Left cardiac atrium (tissue), 4 donors: ENCODE results near the gene CHST1. TPM values are rescaled to one million over a fixed set of nuclear protein-coding genes. Genes with fewer than 3 reads are reported as not detected.

Experiments used
- ATAC-seq, 2 donors: fragments of 200-7000 bp; cut with Tn5 transposase; one replicate each; pipeline ENCODE4 v1.9.1; 2020; ENCODE audit warnings: mild to moderate bottlenecking in 2 of 2, moderate library complexity in 2 of 2
- DNase-seq: peaks from one replicate; pipeline ENCODE4 v3.0.0-alpha.2; 2020
- intact Hi-C, 2 donors: fragments of 100-400 bp; cut with DNase I; formaldehyde crosslinking; loops; one replicate each; pipeline versions ENCODE4 v1.14.1 to v1.15.1; 2022 to 2023
- total RNA-seq, 2 donors: library from RNA; stranded (reverse); fragmentation: NEBNext Ultra II Directional; extraction: Animal tissue kit (Norgen Biotek cat#: 25700); gene quantifications; one replicate each; pipeline ENCODE4 v1.2.1, GENCODE V29; 2021
- donor health status: DM: no; HTN: yes; CAD: no.
- donor health status: DM: no; HTN: yes; CAD: no; lungs with severe emphysema.
- donor health status: DM: yes; HTN: yes; CAD: no.
- donor health status: Dilated cardiomyopathy.

CHST1 gene
- total RNA-seq, 2 donors from 2014 or later = 3.2 to 3.5 TPM

GRCh38 chr11:45676522-45677095 lies 11.2 kb upstream of the CHST1 start:
- intact Hi-C loops = no loop called here
- no peak for DNase-seq
- no peak for ATAC-seq

GRCh38 chr11:45675646-45676045 lies 10.2 kb upstream of the CHST1 start:
- DNase-seq (no peak), ATAC-seq (peak in 1 of 2 donors; percentile 46)
- intact Hi-C loops = no loop called here

- no peak for DNase-seq
- intact Hi-C loops = no loop called here
- ATAC-seq = no peak
Measured at GRCh38 chr11:45674481-45675190, 9.2 kb upstream of the CHST1 start.

GRCh38 chr11:45673441-45673840 lies 8.0 kb upstream of the CHST1 start:
- no peak for ATAC-seq
- no peak for DNase-seq
- intact Hi-C loops = no loop called here

GRCh38 chr11:45672593-45672992 lies 7.2 kb upstream of the CHST1 start:
- ATAC-seq = no peak
- intact Hi-C loops = no loop called here
- no peak for DNase-seq

GRCh38 chr11:45671246-45672171 lies 6.1 kb upstream of the CHST1 start:
- ATAC-seq = no peak
- DNase-seq = no peak
- intact Hi-C loops = no loop called here

GRCh38 chr11:45670386-45671135 lies 5.1 kb upstream of the CHST1 start:
- DNase-seq (no peak), ATAC-seq (no peak)
- intact Hi-C loops = no loop called here

- intact Hi-C loops = no loop called here
- ATAC-seq = no peak
- no peak for DNase-seq
Measured at GRCh38 chr11:45669956-45670355, 4.5 kb upstream of the CHST1 start.

- intact Hi-C loops = no loop called here
- ATAC-seq (no peak), DNase-seq (no peak)
Measured at GRCh38 chr11:45669146-45669545, 3.7 kb upstream of the CHST1 start.

GRCh38 chr11:45667929-45668680 lies 2.7 kb upstream of the CHST1 start:
- intact Hi-C loops = no loop called here
- no peak for ATAC-seq

GRCh38 chr11:45666648-45667642 lies 1.5 kb upstream of the CHST1 start:
- no peak for ATAC-seq
- no peak for DNase-seq
- intact Hi-C loops = no loop called here

More at GRCh38 chr11:45667929-45668680, 2.7 kb upstream of the CHST1 start:
- DNase-seq = no peak

GRCh38 chr11:45665933-45666647 lies 668 bp upstream of the CHST1 start:
- DNase-seq (no peak), ATAC-seq (peak; percentile 32 to 51)
- intact Hi-C loops = loop anchor here in 1 of 2 donors (2.0 kb wide), 1 partner anchor 105 kb away; no protein-coding TSS in a partner anchor

GRCh38 chr11:45664376-45665205 lies 831 bp downstream of the CHST1 start:
- peak; percentile 17 for ATAC-seq
- DNase-seq = no peak
- intact Hi-C loops = loop anchor here (2.0 to 5.0 kb wide), 2 partner anchors 106 to 108 kb away; no protein-coding TSS in a partner anchor

- DNase-seq (no peak), ATAC-seq (no peak)
- intact Hi-C loops = loop anchor here (2.0 to 5.0 kb wide), 2 partner anchors 107 to 109 kb away; no protein-coding TSS in a partner anchor
Measured at GRCh38 chr11:45663486-45664375, 1.7 kb downstream of the CHST1 start.
